ENCODE measurements around the gene ZNF664.
"Not testable (repeated sequence)": the region's sequence is repeated elsewhere in the genome, so short reads cannot be mapped to it uniquely, and the experiment has no call there.

The ZNF664 gene

GRCh38 chr12:123942238-123942653 is 30.8 kb upstream of the ZNF664 start:
- no peak for DNase-seq

- no peak for DNase-seq
These were observed 29.9 kb upstream of the ZNF664 start for GRCh38 chr12:123942911-123943648.

GRCh38 chr12:123943816-123944215 is 29.2 kb upstream of the ZNF664 start:
- DNase-seq, result no peak

GRCh38 chr12:123944696-123945095 is 28.3 kb upstream of the ZNF664 start:
- no peak for DNase-seq

GRCh38 chr12:123945287-123946151 is 27.5 kb upstream of the ZNF664 start:
- no peak for DNase-seq

- no peak for DNase-seq
These were observed 26.9 kb upstream of the ZNF664 start for GRCh38 chr12:123946152-123946515.

GRCh38 chr12:123946516-123947505 is 26.2 kb upstream of the ZNF664 start:
- DNase-seq, result not testable (repeated sequence)

- DNase-seq, result not testable (repeated sequence)
These were observed 25.5 kb upstream of the ZNF664 start for GRCh38 chr12:123947531-123947930.

GRCh38 chr12:123948401-123948795 is 24.6 kb upstream of the ZNF664 start:
- no peak for DNase-seq

GRCh38 chr12:123948796-123949769 is 23.9 kb upstream of the ZNF664 start:
- no peak for DNase-seq

GRCh38 chr12:123949770-123950165 is 23.2 kb upstream of the ZNF664 start:
- DNase-seq, result no peak

- DNase-seq, result no peak
These were observed 22.3 kb upstream of the ZNF664 start for GRCh38 chr12:123950476-123951349.

- no peak for DNase-seq
These were observed 21.5 kb upstream of the ZNF664 start for GRCh38 chr12:123951467-123951866.

GRCh38 chr12:123952037-123952436 is 21.0 kb upstream of the ZNF664 start:
- DNase-seq, result no peak

- no peak for DNase-seq
These were observed 18.2 kb upstream of the ZNF664 start for GRCh38 chr12:123954647-123955350.

- no peak for DNase-seq
These were observed 16.8 kb upstream of the ZNF664 start for GRCh38 chr12:123956249-123956648.

- no peak for DNase-seq
These were observed 15.8 kb upstream of the ZNF664 start for GRCh38 chr12:123957196-123957595.

- DNase-seq, result no peak
These were observed 14.6 kb upstream of the ZNF664 start for GRCh38 chr12:123958462-123958861.

- DNase-seq, result no peak
These were observed 14.1 kb upstream of the ZNF664 start for GRCh38 chr12:123958876-123959275.

Measured in GF-D8 (cell line).